ENCODE data around the gene NAT8L. TPM values are rescaled to one million over a fixed set of nuclear protein-coding genes. Genes with fewer than 3 reads are reported as not detected.

Gene NAT8L
- total RNA-seq, 4 donors from 2014 or later: 1.5 to 3.2 (median 1.8) TPM

DNA sequence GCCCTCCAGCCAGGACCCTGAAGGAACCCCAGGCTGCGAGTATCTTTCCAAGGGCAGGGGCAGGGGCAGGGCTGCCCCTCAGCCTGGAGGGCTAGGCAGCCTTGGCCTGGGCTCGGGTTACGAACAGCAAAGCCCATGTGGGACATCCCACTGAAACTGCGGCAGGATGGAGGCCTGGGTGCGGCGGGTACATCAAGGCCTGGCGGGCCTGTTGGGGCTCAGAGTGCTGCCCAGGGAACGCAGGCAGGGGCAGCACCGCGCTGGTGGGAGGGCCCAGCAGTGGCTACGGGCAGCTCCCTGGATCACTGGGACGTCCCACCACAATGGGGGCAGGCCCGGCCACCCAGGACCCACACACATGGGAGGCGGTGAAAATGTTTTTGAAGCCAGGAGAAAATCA is 10.9 kb downstream of the NAT8L start:
- no peak for ATAC-seq
- Histone ChIP-seq H3K4me3 (no peak overlapping the region), H3K27me3 (peaks cover 0 to 7% (median 0%) of the 10 kb centered on the region in 3 donors), H3K4me1 (no peaks in the 10 kb centered on the region), H3K9me3 (no peaks in the 10 kb centered on the region), H3K36me3 (no peaks in the 10 kb centered on the region), H3K27ac (no peak overlapping the region)
- DNase-seq: no peak
- TF ChIP-seq POLR2A (IDR thresholded peaks at IDR 0.05): no peak
- TF ChIP-seq CTCF (IDR thresholded peaks at IDR 0.05 in 4 of 5, conservative IDR thresholded peaks at IDR 0.05 in 1 of 5): no peak
- intact Hi-C loops (cut with DNase I; ENCODE audit: low total_unique reads) (no loop called here), in situ Hi-C loops (cut with MboI; ENCODE audit: low sequenced_read_pairs in 4 of 4) (no loop called here)

GRCh38 chr4:2070421-2071251 is 11.5 kb downstream of the NAT8L start:
- intact Hi-C loops (cut with DNase I; ENCODE audit: low total_unique reads): no loop called here
- H3K27me3 ChIP-seq: peaks cover 0 to 7% (median 0%) of the 10 kb centered on the region in 3 donors

GRCh38 chr4:2071252-2071911 is 12.3 kb downstream of the NAT8L start:
- Histone ChIP-seq H3K36me3 (no peaks in the 10 kb centered on the region), H3K27ac (no peak overlapping the region), H3K4me3 (no peak overlapping the region), H3K4me1 (no peaks in the 10 kb centered on the region), H3K27me3 (peaks cover 0 to 7% (median 0%) of the 10 kb centered on the region in 3 donors), H3K9me3 (no peaks in the 10 kb centered on the region)
- DNase-seq (no peak), ATAC-seq (no peak)
- intact Hi-C loops (cut with DNase I; ENCODE audit: low total_unique reads): no loop called here
- in situ Hi-C loops (cut with MboI; ENCODE audit: low sequenced_read_pairs in 4 of 4): no loop called here
- TF ChIP-seq CTCF (IDR thresholded peaks at IDR 0.05 in 4 of 5, conservative IDR thresholded peaks at IDR 0.05 in 1 of 5) (no peak), POLR2A (IDR thresholded peaks at IDR 0.05) (no peak)

More at GRCh38 chr4:2070421-2071251, 11.5 kb downstream of the NAT8L start:
- no peak for TF ChIP-seq CTCF (IDR thresholded peaks at IDR 0.05 in 4 of 5, conservative IDR thresholded peaks at IDR 0.05 in 1 of 5)
- TF ChIP-seq POLR2A (IDR thresholded peaks at IDR 0.05): no peak
- Histone ChIP-seq H3K4me3 (no peak overlapping the region), H3K27ac (no peak overlapping the region), H3K9me3 (no peaks in the 10 kb centered on the region), H3K4me1 (no peaks in the 10 kb centered on the region), H3K36me3 (no peaks in the 10 kb centered on the region)
- in situ Hi-C loops (cut with MboI; ENCODE audit: low sequenced_read_pairs in 4 of 4): no loop called here
- DNase-seq (no peak), ATAC-seq (no peak)

- Histone ChIP-seq H3K27me3 (peaks cover 0 to under 1% (median 0%) of the 10 kb centered on the region in 3 donors), H3K27ac (no peak overlapping the region), H3K4me1 (no peaks in the 10 kb centered on the region), H3K36me3 (no peaks in the 10 kb centered on the region), H3K4me3 (no peak overlapping the region), H3K9me3 (no peaks in the 10 kb centered on the region)
- DNase-seq (no peak), ATAC-seq (no peak)
- TF ChIP-seq CTCF (IDR thresholded peaks at IDR 0.05 in 4 of 5, conservative IDR thresholded peaks at IDR 0.05 in 1 of 5): no peak
- no peak for TF ChIP-seq POLR2A (IDR thresholded peaks at IDR 0.05)
- in situ Hi-C loops (cut with MboI; ENCODE audit: low sequenced_read_pairs in 4 of 4) (no loop called here), intact Hi-C loops (cut with DNase I; ENCODE audit: low total_unique reads) (no loop called here)
These were observed 13.1 kb downstream of the NAT8L start for GRCh38 chr4:2071912-2072867.
